ENCODE results near the gene CDK8. TPM values are rescaled to one million over a fixed set of nuclear protein-coding genes. Genes with fewer than 3 reads are reported as not detected.

CDK8 gene
- total RNA-seq, 1 experiment from 2014 or later: 35.1 TPM

- H3K27me3 ChIP-seq (replicated peaks; ENCODE audit: control insufficient read depth, insufficient read depth, low read length): no peaks in the 10 kb centered on the region
- no peak overlapping the region for H3K4me3 Mint-ChIP-seq (ENCODE audit: unreplicated experiment)
- DNase-seq: no peak
- no peaks in the 10 kb centered on the region for H3K4me1 ChIP-seq
- no peaks in the 10 kb centered on the region for H3K27me3 Mint-ChIP-seq (ENCODE audit: insufficient read depth, unreplicated experiment)
- H3K4me3 ChIP-seq (ENCODE audit: low read depth, low read length): no peak overlapping the region
- peaks cover 8% of the 10 kb centered on the region for H3K36me3 Mint-ChIP-seq (ENCODE audit: insufficient read depth, unreplicated experiment)
- no peaks in the 10 kb centered on the region; the same call in 1 of the 2 replicates for H3K36me3 ChIP-seq (ENCODE audit: control insufficient read depth, insufficient read depth, low read length)
- no peaks in the 10 kb centered on the region for H3K9me3 ChIP-seq
- no peak for TF ChIP-seq CTCF (IDR thresholded peaks at IDR 0.05; ENCODE audit: insufficient read depth in 1 of 2, low read depth in 1 of 2, low read length in 1 of 2, severe bottlenecking in 1 of 2, unreplicated experiment in 1 of 2)
- no peaks in the 10 kb centered on the region for H3K9me3 Mint-ChIP-seq (ENCODE audit: unreplicated experiment)
- CTCF ChIA-PET: no interaction called here
- BruUV-seq (replicated peaks): no TSS peak
- no peaks in the 10 kb centered on the region for H3K4me1 Mint-ChIP-seq (ENCODE audit: low read depth, unreplicated experiment)
- intact Hi-C loops (cut with micrococcal nuclease; ENCODE audit: unreplicated experiment): no loop called here
- H3K27ac Mint-ChIP-seq (ENCODE audit: unreplicated experiment): no peak overlapping the region
- POLR2A ChIA-PET: no interaction called here
Measured at GRCh38 chr13:26340807-26341206, 86.9 kb downstream of the CDK8 start.

- no peaks in the 10 kb centered on the region for H3K27me3 ChIP-seq (replicated peaks; ENCODE audit: control insufficient read depth, insufficient read depth, low read length)
- DNase-seq: no peak
- intact Hi-C loops (cut with micrococcal nuclease; ENCODE audit: unreplicated experiment): no loop called here
- H3K4me1 ChIP-seq: no peaks in the 10 kb centered on the region
- H3K36me3 Mint-ChIP-seq (ENCODE audit: insufficient read depth, unreplicated experiment): peaks cover 8% of the 10 kb centered on the region
- H3K27ac Mint-ChIP-seq (ENCODE audit: unreplicated experiment): no peak overlapping the region
- H3K4me1 Mint-ChIP-seq (ENCODE audit: low read depth, unreplicated experiment): no peaks in the 10 kb centered on the region
- ChIA-PET CTCF (no interaction called here), POLR2A (no interaction called here)
- no peak for TF ChIP-seq CTCF (IDR thresholded peaks at IDR 0.05; ENCODE audit: insufficient read depth in 1 of 2, low read depth in 1 of 2, low read length in 1 of 2, severe bottlenecking in 1 of 2, unreplicated experiment in 1 of 2)
- H3K4me3 ChIP-seq (ENCODE audit: low read depth, low read length): no peak overlapping the region
- no peaks in the 10 kb centered on the region for H3K9me3 ChIP-seq
- H3K27me3 Mint-ChIP-seq (ENCODE audit: insufficient read depth, unreplicated experiment): no peaks in the 10 kb centered on the region
- no peaks in the 10 kb centered on the region for H3K9me3 Mint-ChIP-seq (ENCODE audit: unreplicated experiment)
- no TSS peak for BruUV-seq (replicated peaks)
- no peaks in the 10 kb centered on the region; the same call in 1 of the 2 replicates for H3K36me3 ChIP-seq (ENCODE audit: control insufficient read depth, insufficient read depth, low read length)
- no peak overlapping the region for H3K4me3 Mint-ChIP-seq (ENCODE audit: unreplicated experiment)
Measured at GRCh38 chr13:26342898-26343297, 89.0 kb downstream of the CDK8 start.

- Mint-ChIP-seq H3K27me3 (ENCODE audit: insufficient read depth, unreplicated experiment) (no peaks in the 10 kb centered on the region), H3K9me3 (ENCODE audit: unreplicated experiment) (no peaks in the 10 kb centered on the region), H3K27ac (ENCODE audit: unreplicated experiment) (no peak overlapping the region), H3K4me1 (ENCODE audit: low read depth, unreplicated experiment) (peaks cover 2% of the 10 kb centered on the region), H3K4me3 (ENCODE audit: unreplicated experiment) (no peak overlapping the region), H3K36me3 (ENCODE audit: insufficient read depth, unreplicated experiment) (peaks cover 8% of the 10 kb centered on the region)
- H3K27me3 ChIP-seq (replicated peaks; ENCODE audit: control insufficient read depth, insufficient read depth, low read length): no peaks in the 10 kb centered on the region
- BruUV-seq (replicated peaks): no TSS peak
- H3K36me3 ChIP-seq (ENCODE audit: control insufficient read depth, insufficient read depth, low read length): no peaks in the 10 kb centered on the region; the same call in 1 of the 2 replicates
- no peaks in the 10 kb centered on the region; the same call in 1 of the 2 replicates for H3K4me1 ChIP-seq
- H3K9me3 ChIP-seq: no peaks in the 10 kb centered on the region
- ChIA-PET POLR2A (no interaction called here), CTCF (no interaction called here)
- no peak for TF ChIP-seq CTCF (IDR thresholded peaks at IDR 0.05; ENCODE audit: insufficient read depth in 1 of 2, low read depth in 1 of 2, low read length in 1 of 2, severe bottlenecking in 1 of 2, unreplicated experiment in 1 of 2)
- DNase-seq: no peak
- intact Hi-C loops (cut with micrococcal nuclease; ENCODE audit: unreplicated experiment): no loop called here
- H3K4me3 ChIP-seq (ENCODE audit: low read depth, low read length): no peak overlapping the region
Measured at GRCh38 chr13:26343816-26344215, 89.9 kb downstream of the CDK8 start.
